ENCODE results near the gene SHANK3. TPM values are rescaled to one million over a fixed set of nuclear protein-coding genes. Genes with fewer than 3 reads are reported as not detected.
"Not testable (repeated sequence)": the region's sequence is repeated elsewhere in the genome, so short reads cannot be mapped to it uniquely, and the experiment has no call there.

SHANK3 gene
- polyA plus RNA-seq, 4 donors, result 11.9 to 26.9 (median 19.6) TPM

GRCh38 chr22:50643821-50644101, 28.9 kb upstream of the SHANK3 start:
- not testable (repeated sequence) for DNase-seq (ENCODE audit: low read depth in 4 of 4, low spot score in 2 of 4)

GRCh38 chr22:50653256-50653655, 19.4 kb upstream of the SHANK3 start:
- DNase-seq (ENCODE audit: low read depth in 4 of 4, low spot score in 2 of 4), result no peak

- not testable (repeated sequence) for DNase-seq (ENCODE audit: low read depth in 4 of 4, low spot score in 2 of 4)
Measured at GRCh38 chr22:50654664-50655063, 18.0 kb upstream of the SHANK3 start.

- no peak for DNase-seq (ENCODE audit: low read depth in 4 of 4, low spot score in 2 of 4)
Measured at GRCh38 chr22:50656122-50657070, 16.2 kb upstream of the SHANK3 start.

GRCh38 chr22:50657925-50658324, 14.7 kb upstream of the SHANK3 start:
- DNase-seq (ENCODE audit: low read depth in 4 of 4, low spot score in 2 of 4), result no peak

DNA sequence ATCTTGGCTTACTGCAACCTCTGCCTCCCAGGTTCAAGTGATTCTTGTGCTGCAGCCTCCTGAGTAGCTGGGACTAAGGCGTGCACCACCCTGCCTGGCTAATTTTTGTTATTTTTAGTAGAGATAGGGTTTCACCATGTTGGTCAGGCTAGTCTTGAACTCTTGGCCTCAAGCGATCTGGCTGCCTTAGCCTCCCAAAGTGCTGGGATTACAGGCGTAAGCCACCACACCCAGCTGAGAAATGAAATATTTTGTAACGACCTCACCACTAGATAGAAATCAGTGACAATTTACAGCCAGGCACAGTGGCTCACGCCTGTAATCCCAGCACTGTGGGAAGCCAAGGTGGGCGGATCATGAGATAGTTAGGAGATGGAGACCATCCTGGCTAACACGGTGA, 12.9 kb upstream of the SHANK3 start:
- DNase-seq (ENCODE audit: low read depth in 4 of 4, low spot score in 2 of 4), result not testable (repeated sequence)

- DNase-seq (ENCODE audit: low read depth in 4 of 4, low spot score in 2 of 4), result no peak
Measured at GRCh38 chr22:50660306-50660705, 12.3 kb upstream of the SHANK3 start.

- DNase-seq (ENCODE audit: low read depth in 4 of 4, low spot score in 2 of 4), result no peak
Measured at GRCh38 chr22:50665212-50665611, 7.4 kb upstream of the SHANK3 start.

DNA sequence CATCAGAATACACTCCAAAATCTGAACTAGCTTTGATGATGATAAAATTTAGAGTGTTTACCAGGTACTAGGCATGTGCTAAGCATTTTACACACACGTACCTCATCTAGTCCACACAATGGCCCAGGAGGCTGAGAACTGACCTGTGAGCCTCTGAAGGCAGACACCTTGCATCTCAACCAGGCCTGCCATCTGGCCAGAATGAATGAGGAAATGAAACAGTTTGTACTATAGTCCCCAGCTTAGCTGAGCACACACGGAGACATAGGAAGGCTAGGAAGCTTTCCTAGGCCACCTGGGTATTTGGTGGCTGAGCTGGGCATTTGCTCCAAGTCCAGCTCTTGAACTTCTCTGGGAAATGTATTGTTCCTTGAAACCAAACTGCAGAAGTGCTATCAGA, 6.9 kb upstream of the SHANK3 start:
- no peak for DNase-seq (ENCODE audit: low read depth in 4 of 4, low spot score in 2 of 4)

GRCh38 chr22:50670513-50670912, 2.1 kb upstream of the SHANK3 start:
- DNase-seq (ENCODE audit: low read depth in 4 of 4, low spot score in 2 of 4), result no peak

DNA sequence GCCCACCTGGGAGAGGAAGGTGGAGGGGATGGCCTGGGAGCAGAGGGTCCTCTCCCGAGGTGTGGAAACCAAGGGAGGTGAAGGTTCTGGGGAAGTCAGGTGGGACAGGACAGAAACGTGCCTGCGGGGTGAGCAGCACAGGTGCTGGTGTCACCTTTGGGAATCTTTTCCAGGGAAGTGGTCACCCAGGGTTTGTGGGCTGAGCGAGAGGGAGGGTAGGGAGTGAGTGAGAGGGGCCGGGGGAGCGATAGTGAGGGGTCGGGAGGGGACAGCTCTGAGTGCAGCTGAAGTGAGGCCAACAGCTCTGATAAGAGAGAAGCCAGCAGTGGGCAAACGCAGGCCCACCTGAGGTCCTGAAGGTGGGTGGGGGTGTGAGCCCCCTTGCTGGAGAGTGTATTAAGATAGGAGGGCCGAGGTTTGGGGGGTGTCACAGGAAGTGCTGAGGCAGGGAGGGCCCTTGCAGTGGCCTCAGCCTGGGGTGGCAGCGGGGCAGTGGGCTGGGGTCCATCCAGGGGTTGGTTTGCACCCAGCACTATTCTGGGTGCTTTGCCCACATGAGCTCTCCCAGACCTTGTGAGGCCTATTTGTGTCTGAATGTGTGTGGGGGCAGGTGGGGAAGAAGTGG, 1.6 kb upstream of the SHANK3 start:
- no peak for DNase-seq (ENCODE audit: low read depth in 4 of 4, low spot score in 2 of 4)

DNA sequence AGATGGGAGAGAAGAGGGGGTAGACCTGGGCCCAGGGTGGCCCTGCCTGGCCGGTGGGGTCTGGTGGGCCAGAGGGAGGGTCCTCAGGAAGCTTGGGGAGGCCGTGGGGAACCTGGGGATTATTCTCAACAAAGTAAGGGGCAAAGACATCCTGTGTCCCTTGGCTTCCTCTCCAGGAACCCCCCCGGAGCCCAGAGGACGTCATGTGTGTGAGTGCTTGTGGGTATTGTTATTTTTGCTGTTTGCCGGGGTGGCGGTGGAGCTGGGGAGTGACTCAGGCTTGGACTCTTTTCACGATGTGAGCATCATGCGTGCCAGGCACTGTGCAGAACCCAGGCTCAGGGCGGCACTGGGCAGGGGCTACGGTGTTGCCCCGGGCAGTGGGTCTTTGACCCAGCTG, 982 bp upstream of the SHANK3 start:
- DNase-seq (ENCODE audit: low read depth in 4 of 4, low spot score in 2 of 4), result no peak

- no peak for DNase-seq (ENCODE audit: low read depth in 4 of 4, low spot score in 2 of 4)
Measured at GRCh38 chr22:50672041-50672440, 582 bp upstream of the SHANK3 start.

GRCh38 chr22:50673231-50674129, 857 bp downstream of the SHANK3 start:
- no peak for DNase-seq (ENCODE audit: low read depth in 4 of 4, low spot score in 2 of 4)

DNA sequence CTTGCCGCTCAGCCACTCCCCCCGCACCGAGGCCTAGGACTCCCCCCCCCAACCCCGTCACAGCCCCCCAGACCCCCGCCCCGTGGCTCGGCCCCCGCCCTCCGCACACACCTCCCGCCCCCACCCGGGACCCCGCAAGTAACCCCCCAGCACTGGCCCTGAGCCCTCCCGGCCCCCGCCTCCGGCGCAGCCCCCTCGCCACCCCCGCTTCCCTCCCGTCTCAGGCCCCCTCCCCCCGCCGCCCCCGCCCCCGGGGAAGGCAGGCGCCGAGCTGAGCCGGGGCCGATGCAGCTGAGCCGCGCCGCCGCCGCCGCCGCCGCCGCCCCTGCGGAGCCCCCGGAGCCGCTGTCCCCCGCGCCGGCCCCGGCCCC, 1.5 kb downstream of the SHANK3 start:
- DNase-seq (ENCODE audit: low read depth in 4 of 4, low spot score in 2 of 4), result no peak

- no peak for DNase-seq (ENCODE audit: low read depth in 4 of 4, low spot score in 2 of 4)
Measured at GRCh38 chr22:50674606-50675552, 2.3 kb downstream of the SHANK3 start.

- no peak for DNase-seq (ENCODE audit: low read depth in 4 of 4, low spot score in 2 of 4)
Measured at GRCh38 chr22:50675553-50676179, 3.0 kb downstream of the SHANK3 start.

DNA sequence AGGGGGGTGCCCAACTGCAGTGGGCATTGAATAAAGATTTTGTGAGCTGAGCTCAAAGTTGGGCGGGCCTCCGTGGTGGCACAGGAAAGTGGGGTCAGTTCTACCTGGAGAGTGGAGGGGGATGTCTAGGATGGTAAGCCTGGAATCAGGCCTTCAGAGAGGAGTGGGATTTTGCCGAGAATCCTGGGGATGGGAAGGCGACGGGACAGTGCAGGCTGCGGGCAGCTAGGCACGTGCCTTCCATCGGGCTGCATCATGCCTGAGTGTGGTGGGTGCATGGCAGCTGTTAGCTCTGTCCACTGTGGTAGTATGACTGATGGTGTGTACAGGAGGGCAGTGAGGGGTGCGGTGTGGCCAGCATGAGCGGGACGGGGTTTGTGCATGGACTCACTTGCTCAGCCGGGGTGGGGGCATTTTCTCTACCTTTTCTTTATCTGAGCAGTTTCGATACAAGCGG, 3.6 kb downstream of the SHANK3 start:
- DNase-seq (ENCODE audit: low read depth in 4 of 4, low spot score in 2 of 4), result no peak

DNA sequence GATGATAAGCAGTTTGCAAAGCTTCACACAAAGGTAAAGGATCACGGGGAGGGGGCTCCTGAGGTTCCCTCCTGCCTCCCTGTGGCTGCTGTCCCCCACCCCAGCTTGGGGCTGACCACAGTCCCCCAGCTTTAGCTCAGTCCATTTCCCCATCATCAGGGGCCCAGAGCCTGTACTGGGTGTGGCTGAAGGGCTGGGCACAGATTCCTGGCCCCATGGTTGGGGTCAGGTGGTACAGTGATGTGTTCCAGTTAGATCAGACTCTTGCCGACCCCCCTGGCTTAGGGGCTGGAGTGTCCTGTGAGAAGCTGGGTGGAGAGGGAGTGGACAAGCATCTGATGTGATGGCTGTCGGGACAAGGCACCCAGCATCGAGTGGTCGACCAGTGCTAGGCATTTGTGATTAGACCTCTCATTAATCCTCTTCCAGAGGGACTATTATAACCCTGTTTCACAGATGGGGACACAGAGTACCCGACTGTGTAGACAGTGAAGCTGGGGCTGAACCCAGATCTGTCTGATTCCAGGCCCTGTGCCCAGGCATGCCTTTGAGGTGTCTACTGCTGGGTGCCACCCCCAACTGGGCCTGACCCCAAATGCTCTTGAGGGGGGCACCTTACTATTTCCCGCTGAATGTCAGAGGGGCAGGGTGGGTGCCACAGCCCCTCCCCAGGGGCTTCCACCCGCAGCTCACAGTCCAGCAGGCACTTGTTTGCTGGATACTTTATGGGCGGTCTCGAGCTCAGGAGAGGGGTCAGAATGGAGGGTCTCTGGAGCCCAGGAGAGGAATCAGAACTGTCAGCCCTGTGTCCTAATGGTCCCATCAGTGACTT, 4.3 kb downstream of the SHANK3 start:
- DNase-seq (ENCODE audit: low read depth in 4 of 4, low spot score in 2 of 4), result no peak
